Measurements from ENCODE around the gene FAM32A. TPM values are rescaled to one million over a fixed set of nuclear protein-coding genes. Genes with fewer than 3 reads are reported as not detected.

Gene FAM32A
- total RNA-seq, 2 experiments from 2014 or later: 43.8 to 44.3 TPM

DNA sequence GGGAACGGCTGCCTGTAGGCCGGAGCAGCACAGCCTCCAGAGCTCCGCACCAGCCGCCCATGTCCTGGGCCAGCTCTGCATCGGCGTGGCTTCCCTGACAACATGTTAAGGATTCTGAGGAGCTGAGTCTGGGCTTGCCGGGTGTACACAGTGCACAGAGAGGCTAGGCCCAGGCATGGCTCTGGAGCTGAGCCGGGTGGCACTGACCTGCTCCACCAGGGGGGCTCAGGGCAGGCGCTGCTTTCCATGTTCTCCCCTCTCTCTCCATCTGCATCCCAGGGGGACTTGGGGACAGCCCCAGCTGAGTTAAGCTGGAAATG lies 44.1 kb downstream of the FAM32A start:
- Mint-ChIP-seq H3K27me3 (no peaks in the 10 kb centered on the region), H3K4me3 (no peak overlapping the region), H3K9me3 (no peaks in the 10 kb centered on the region), H3K4me1 (ENCODE audit: low read depth) (no peaks in the 10 kb centered on the region), H3K36me3 (peaks cover 18% of the 10 kb centered on the region), H3K27ac (no peak overlapping the region)
- POLR2A ChIA-PET: no interaction called here
- CTCF ChIA-PET: no interaction called here
- intact Hi-C loops (cut with micrococcal nuclease): no loop called here
- DNase-seq: peak; percentile 3

DNA sequence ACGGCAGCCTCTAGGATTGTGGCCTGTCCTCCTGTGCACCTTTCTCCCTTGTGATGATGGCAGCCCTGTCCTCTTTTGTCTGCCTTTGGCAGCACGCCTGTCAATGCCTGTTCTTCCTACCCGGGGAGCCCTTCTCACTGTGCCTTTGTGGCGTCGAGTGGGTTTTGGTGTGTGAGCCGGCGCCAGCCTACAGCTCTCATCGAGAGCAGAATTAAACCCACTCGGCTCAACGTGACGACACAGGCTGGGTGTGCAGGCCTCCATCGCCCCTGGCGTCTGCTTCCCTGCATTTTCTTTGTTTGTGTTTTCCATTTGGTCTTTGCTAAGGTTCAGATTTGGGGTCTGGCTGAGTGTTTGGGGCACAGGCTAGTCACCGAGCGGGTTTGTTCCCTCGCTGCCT lies 46.9 kb downstream of the FAM32A start:
- DNase-seq: no peak
- POLR2A ChIA-PET: no interaction called here
- Mint-ChIP-seq H3K9me3 (no peaks in the 10 kb centered on the region), H3K27ac (no peak overlapping the region), H3K4me1 (ENCODE audit: low read depth) (peaks cover 3% of the 10 kb centered on the region), H3K36me3 (peaks cover 32% of the 10 kb centered on the region), H3K4me3 (no peak overlapping the region), H3K27me3 (no peaks in the 10 kb centered on the region)
- CTCF ChIA-PET: no interaction called here
- intact Hi-C loops (cut with micrococcal nuclease): no loop called here

DNA sequence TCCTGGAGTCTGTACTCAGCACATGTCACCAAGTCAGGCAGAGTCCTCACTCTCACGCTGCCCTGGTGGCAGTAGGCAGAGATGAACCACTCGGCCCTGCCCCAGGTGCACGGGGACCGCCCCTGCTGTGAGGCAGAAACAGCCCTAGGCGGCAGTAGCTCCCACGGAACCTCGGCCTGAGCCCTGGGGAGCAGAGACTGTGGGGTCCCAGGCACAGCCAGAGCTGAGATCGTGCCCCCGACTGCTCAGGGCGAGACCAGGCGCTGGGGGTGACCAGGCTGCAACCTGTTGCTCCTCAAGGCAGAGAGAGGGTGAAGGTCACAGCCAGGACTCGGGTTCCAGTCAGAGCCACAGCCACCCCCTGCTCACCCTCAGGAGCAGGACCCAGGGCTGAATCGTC lies 47.4 kb downstream of the FAM32A start:
- Mint-ChIP-seq H3K27me3 (no peaks in the 10 kb centered on the region), H3K27ac (no peak overlapping the region), H3K4me3 (no peak overlapping the region), H3K9me3 (no peaks in the 10 kb centered on the region), H3K4me1 (ENCODE audit: low read depth) (peaks cover 3% of the 10 kb centered on the region), H3K36me3 (peaks cover 32% of the 10 kb centered on the region)
- POLR2A ChIA-PET: no interaction called here
- DNase-seq: no peak
- intact Hi-C loops (cut with micrococcal nuclease): no loop called here
- CTCF ChIA-PET: no interaction called here

GRCh38 chr19:16233081-16233776 lies 48.0 kb downstream of the FAM32A start:
- ChIA-PET CTCF (no interaction called here), POLR2A (no interaction called here)
- no peak overlapping the region for H3K27ac Mint-ChIP-seq
- intact Hi-C loops (cut with micrococcal nuclease): no loop called here
- peaks cover 32% of the 10 kb centered on the region for H3K36me3 Mint-ChIP-seq
- DNase-seq: peak; percentile 6
- no peaks in the 10 kb centered on the region for H3K27me3 Mint-ChIP-seq
- H3K4me3 Mint-ChIP-seq: no peak overlapping the region
- no peaks in the 10 kb centered on the region for H3K9me3 Mint-ChIP-seq
- H3K4me1 Mint-ChIP-seq (ENCODE audit: low read depth): peaks cover 7% of the 10 kb centered on the region

GRCh38 chr19:16233836-16234551 lies 48.8 kb downstream of the FAM32A start:
- intact Hi-C loops (cut with micrococcal nuclease): no loop called here
- ChIA-PET CTCF (no interaction called here), POLR2A (no interaction called here)
- Mint-ChIP-seq H3K36me3 (peaks cover 32% of the 10 kb centered on the region), H3K27ac (no peak overlapping the region), H3K4me1 (ENCODE audit: low read depth) (peaks cover 11% of the 10 kb centered on the region), H3K27me3 (no peaks in the 10 kb centered on the region), H3K9me3 (no peaks in the 10 kb centered on the region), H3K4me3 (no peak overlapping the region)
- peak; percentile 7 for DNase-seq

DNA sequence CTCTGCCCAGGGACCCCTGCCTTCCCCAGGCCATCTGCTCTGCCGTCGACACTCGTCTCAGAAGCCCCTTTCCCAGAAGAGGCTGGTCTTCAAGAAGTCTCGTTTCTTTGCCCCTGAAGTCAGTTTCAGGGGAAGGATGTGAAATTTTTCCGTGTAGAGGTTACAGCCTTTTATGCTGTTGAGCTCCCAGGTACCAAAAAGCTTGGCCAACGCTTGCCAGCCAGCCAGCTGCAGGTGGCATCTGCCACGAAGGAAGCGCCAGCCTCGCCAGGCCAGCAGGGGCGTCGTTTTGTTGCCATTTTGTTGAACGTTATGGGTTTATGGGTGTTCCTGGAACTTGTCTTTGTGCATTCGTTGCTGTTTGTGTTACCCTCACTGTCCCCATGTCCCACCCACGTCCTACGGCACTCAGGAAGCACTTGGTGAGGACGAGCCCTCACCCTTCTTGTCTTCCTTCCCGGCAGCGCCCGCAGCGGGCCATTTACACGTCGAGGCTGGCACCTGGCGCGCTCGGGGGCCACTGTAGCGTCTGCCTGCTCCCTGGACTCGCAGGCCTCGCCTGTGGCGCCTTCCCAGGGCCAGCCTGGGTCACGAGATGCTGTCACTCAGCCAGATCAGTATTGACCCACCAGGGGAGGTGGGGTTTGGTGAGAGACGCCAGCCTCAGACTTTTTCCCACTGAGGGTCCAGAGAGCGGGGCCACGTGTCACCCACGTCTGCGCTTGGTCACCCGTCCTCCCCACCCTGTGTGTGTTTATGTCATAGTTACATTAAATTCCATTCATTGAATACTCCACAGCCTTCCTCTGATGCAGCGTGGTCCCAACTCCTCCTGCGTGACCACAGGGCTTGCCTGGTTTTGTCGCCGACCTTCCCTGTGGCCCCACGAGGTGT lies 49.6 kb downstream of the FAM32A start:
- POLR2A ChIA-PET: no interaction called here
- intact Hi-C loops (cut with micrococcal nuclease): no loop called here
- Mint-ChIP-seq H3K27ac (no peak overlapping the region), H3K4me1 (ENCODE audit: low read depth) (peaks cover 13% of the 10 kb centered on the region), H3K9me3 (no peaks in the 10 kb centered on the region), H3K4me3 (no peak overlapping the region), H3K27me3 (no peaks in the 10 kb centered on the region), H3K36me3 (peaks cover 28% of the 10 kb centered on the region)
- CTCF ChIA-PET: interaction anchor here (1.2 kb wide), 1 partner anchor 13 kb away, joined by 3 read pairs; no protein-coding TSS in a partner anchor
- peak; percentile 5 for DNase-seq

GRCh38 chr19:16235811-16236652 lies 50.8 kb downstream of the FAM32A start:
- Mint-ChIP-seq H3K4me1 (ENCODE audit: low read depth) (peaks cover 13% of the 10 kb centered on the region), H3K4me3 (no peak overlapping the region), H3K27me3 (no peaks in the 10 kb centered on the region), H3K27ac (no peak overlapping the region), H3K9me3 (no peaks in the 10 kb centered on the region), H3K36me3 (peaks cover 24% of the 10 kb centered on the region)
- peak; percentile 7 for DNase-seq
- intact Hi-C loops (cut with micrococcal nuclease): no loop called here
- CTCF ChIA-PET: interaction anchor here (1.2 kb wide), 1 partner anchor 11 kb away, joined by 3 read pairs; no protein-coding TSS in a partner anchor
- POLR2A ChIA-PET: no interaction called here

Other genes with a start within 250 kb of the FAM32A start
- gene OR10H4, start 236.4 kb upstream of the FAM32A start, total RNA-seq: not detected
- 100 to 1,000 TPM; 497 to 515 TPM for gene TPM4, start 108.9 kb upstream of the FAM32A start, total RNA-seq
- gene RAB8A, start 73.5 kb upstream of the FAM32A start, total RNA-seq: 100 to 1,000 TPM; 146 to 154 TPM
- 10 to 100 TPM; 23.6 to 26.1 TPM for gene HSH2D, start 41.7 kb upstream of the FAM32A start, total RNA-seq
- gene CIB3, start 11.9 kb upstream of the FAM32A start, total RNA-seq: not detected
- 100 to 1,000 TPM; 100 to 113 TPM for gene AP1M1, start 12.5 kb downstream of the FAM32A start, total RNA-seq
- 1 to 10 TPM; 1.7 TPM for gene KLF2, start 139.4 kb downstream of the FAM32A start, total RNA-seq

All from activated CD4-positive, alpha-beta memory T cell treated with anti-CD3 and anti-CD28 coated beads for 36 hours (primary cell).